Calu3 (cell line): Measurements from ENCODE around the gene MYBPH. TPM values are rescaled to one million over a fixed set of nuclear protein-coding genes. Genes with fewer than 3 reads are reported as not detected.

Source experiments
- BruUV-seq: library from RNA; stranded (reverse); fragments of 400-500 nt; replicated peaks from 2 replicates; lab custom pipeline; 2021; lab: Mats Ljungman, UMichigan
- CTCF ChIA-PET: fragments of 300-600 bp; sonication (Branson Sonifier 250); formaldehyde crosslinking; loops from one replicate; lab custom pipeline; 2022; ENCODE audit warnings: antibody characterized with exemption; lab: Charles Lee
- DNase-seq: peaks from one replicate; pipeline ENCODE4 v3.0.0; 2022
- H3K27ac Mint-ChIP-seq: one replicate; pipeline ENCODE4 v1.8.0; 2022; ENCODE audit warnings: mixed read lengths; ENCODE audit not compliant: unreplicated experiment
- H3K27me3 Mint-ChIP-seq: one replicate; pipeline ENCODE4 v1.8.0; 2022; ENCODE audit warnings: mixed read lengths; ENCODE audit not compliant: unreplicated experiment
- H3K36me3 Mint-ChIP-seq: one replicate; pipeline ENCODE4 v1.8.0; 2022; ENCODE audit warnings: mild to moderate bottlenecking, moderate library complexity, mixed read lengths; ENCODE audit not compliant: insufficient read depth, unreplicated experiment
- H3K4me1 Mint-ChIP-seq: one replicate; pipeline ENCODE4 v1.8.0; 2022; ENCODE audit warnings: mild to moderate bottlenecking, low read depth, mixed read lengths; ENCODE audit not compliant: unreplicated experiment
- H3K4me3 Mint-ChIP-seq: one replicate; pipeline ENCODE4 v1.8.0; 2022; ENCODE audit warnings: mild to moderate bottlenecking, low read depth, moderate library complexity, mixed read lengths; ENCODE audit not compliant: unreplicated experiment
- H3K9me3 Mint-ChIP-seq: one replicate; pipeline ENCODE4 v1.8.0; 2022; ENCODE audit warnings: low read depth, mixed read lengths; ENCODE audit not compliant: unreplicated experiment
- CTCF ChIP-seq: fragments of 200-600 bp; IDR thresholded peaks from one replicate; pipeline ENCODE4 v1.8.0; 2022; ENCODE audit warnings: antibody characterized with exemption; ENCODE audit not compliant: unreplicated experiment
- intact Hi-C: fragments of 100-400 bp; cut with micrococcal nuclease; formaldehyde crosslinking; loops from one replicate; pipeline ENCODE4 v1.10.0; 2022; ENCODE audit not compliant: unreplicated experiment
- total RNA-seq: library from RNA; stranded (reverse); gene quantifications from 2 replicates; pipeline ENCODE4 v1.2.3, GENCODE V29; 2022

Gene MYBPH
- total RNA-seq, 1 experiment from 2014 or later, result not detected

- Mint-ChIP-seq H3K4me1 (no peaks in the 10 kb centered on the region), H3K27ac (no peak overlapping the region), H3K9me3 (no peaks in the 10 kb centered on the region), H3K4me3 (no peak overlapping the region), H3K36me3 (no peaks in the 10 kb centered on the region), H3K27me3 (peaks cover 100% of the 10 kb centered on the region)
- DNase-seq, result no peak
- intact Hi-C loops, result no loop called here
- TF ChIP-seq CTCF, result no peak
- CTCF ChIA-PET, result interaction anchor here (4.9 kb wide), 1 partner anchor 178 kb away, joined by 88 read pairs; no protein-coding TSS in a partner anchor
- BruUV-seq, result no TSS peak
Observed at GRCh38 chr1:203219171-203219570, 43.5 kb upstream of the MYBPH start.

- intact Hi-C loops, result no loop called here
- Mint-ChIP-seq H3K27me3 (peaks cover 100% of the 10 kb centered on the region), H3K9me3 (no peaks in the 10 kb centered on the region), H3K4me1 (no peaks in the 10 kb centered on the region), H3K36me3 (no peaks in the 10 kb centered on the region), H3K4me3 (no peak overlapping the region), H3K27ac (no peak overlapping the region)
- CTCF ChIA-PET, result interaction anchor here (0.7 to 4.9 kb wide), 8 partner anchors 50 to 184 kb away, joined by 3 to 88 read pairs (median 11); no protein-coding TSS in a partner anchor
- TF ChIP-seq CTCF, result no peak
- DNase-seq, result no peak
- no TSS peak for BruUV-seq
Observed at GRCh38 chr1:203217668-203218067, 42.0 kb upstream of the MYBPH start.

GRCh38 chr1:203217139-203217655, 41.6 kb upstream of the MYBPH start:
- Mint-ChIP-seq H3K9me3 (no peaks in the 10 kb centered on the region), H3K27me3 (peaks cover 100% of the 10 kb centered on the region), H3K4me3 (no peak overlapping the region), H3K36me3 (no peaks in the 10 kb centered on the region), H3K4me1 (no peaks in the 10 kb centered on the region), H3K27ac (no peak overlapping the region)
- CTCF ChIA-PET, result interaction anchor here (0.7 to 4.9 kb wide), 12 partner anchors 10 to 191 kb away, joined by 3 to 88 read pairs (median 4); partner anchors contain the start of genes ADORA1 and PPFIA4
- intact Hi-C loops, result no loop called here
- no peak for TF ChIP-seq CTCF
- peak; percentile 64 for DNase-seq
- BruUV-seq, result no TSS peak

- Mint-ChIP-seq H3K36me3 (no peaks in the 10 kb centered on the region), H3K27me3 (peaks cover 100% of the 10 kb centered on the region), H3K4me3 (no peak overlapping the region), H3K9me3 (no peaks in the 10 kb centered on the region), H3K27ac (no peak overlapping the region), H3K4me1 (no peaks in the 10 kb centered on the region)
- CTCF ChIA-PET, result interaction anchor here (0.6 to 4.9 kb wide), 24 partner anchors 9 to 1532 kb away, joined by 3 to 88 read pairs (median 4); partner anchors contain the start of genes ADORA1 and PPFIA4
- TF ChIP-seq CTCF, result peak; percentile 67
- intact Hi-C loops, result loop anchor here (1.0 kb wide), 2 partner anchors 98 to 177 kb away; no protein-coding TSS in a partner anchor
- no TSS peak for BruUV-seq
- DNase-seq, result peak; percentile 73
Observed at GRCh38 chr1:203216274-203217138, 40.9 kb upstream of the MYBPH start.
